CD4-positive, alpha-beta T cell treated with Interleukin-12 subunit alpha and Interleukin-12 subunit beta, for 1 hour (primary cell): Measurements from ENCODE around the gene TXN.
"Not testable (repeated sequence)": the region's sequence is repeated elsewhere in the genome, so short reads cannot be mapped to it uniquely, and the experiment has no call there.

Source experiments
- DNase-seq: peaks from one replicate; pipeline ENCODE4 v3.0.0-alpha.2; 2020

Gene TXN

DNA sequence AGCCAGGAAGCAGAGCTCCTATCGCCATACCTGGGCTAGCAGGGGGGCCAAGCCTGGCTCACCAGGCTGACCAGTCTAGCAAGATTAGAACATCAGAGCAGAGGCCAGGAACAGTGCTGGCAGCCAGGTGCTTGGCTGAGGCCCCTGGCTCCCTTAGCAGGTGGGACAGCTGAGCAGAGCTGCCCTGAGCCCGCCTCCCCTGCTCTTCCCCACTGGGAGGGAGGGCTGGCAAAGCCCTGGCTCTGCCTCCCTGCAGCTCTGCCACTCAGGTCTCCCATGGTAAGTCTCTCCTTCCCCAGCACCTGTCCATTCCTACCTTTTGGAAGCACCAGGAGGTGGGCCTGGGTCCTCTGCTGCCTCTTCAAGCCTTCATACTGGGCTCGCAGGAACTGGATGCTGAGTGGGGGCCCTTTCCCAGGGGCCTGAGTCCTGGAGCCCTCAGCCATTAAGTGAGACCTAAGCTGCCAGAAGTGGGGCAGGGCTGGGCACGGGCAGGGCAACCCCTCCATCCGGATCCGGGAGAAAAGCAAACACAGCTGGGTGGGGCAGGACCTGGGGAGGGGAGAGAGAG, 49.2 kb downstream of the TXN start:
- DNase-seq: no peak

DNA sequence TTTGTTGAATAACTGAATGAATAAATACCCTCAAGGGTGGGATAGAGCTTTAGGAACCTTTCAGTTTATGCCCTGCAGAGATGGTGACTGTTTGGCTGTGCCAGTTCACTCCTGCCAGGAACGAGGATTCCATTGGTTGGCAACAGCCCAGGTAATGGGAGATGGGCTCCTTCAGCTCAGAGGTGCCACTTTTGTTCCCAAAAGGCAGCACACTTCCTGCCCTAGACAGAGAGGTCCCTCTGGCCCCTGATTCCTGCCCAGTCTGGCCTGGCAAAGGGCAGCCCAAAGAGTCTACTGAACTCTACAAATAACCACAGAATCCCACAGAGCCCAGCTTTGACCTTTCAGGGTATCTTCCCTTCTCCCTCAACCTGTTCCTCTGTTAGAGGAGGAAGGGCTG, 49.9 kb downstream of the TXN start:
- DNase-seq: no peak

GRCh38 chr9:110205612-110206011, 50.7 kb downstream of the TXN start:
- DNase-seq: not testable (repeated sequence)

GRCh38 chr9:110202232-110202631, 54.1 kb downstream of the TXN start:
- no peak for DNase-seq

GRCh38 chr9:110199643-110200042, 56.7 kb downstream of the TXN start:
- no peak for DNase-seq

DNA sequence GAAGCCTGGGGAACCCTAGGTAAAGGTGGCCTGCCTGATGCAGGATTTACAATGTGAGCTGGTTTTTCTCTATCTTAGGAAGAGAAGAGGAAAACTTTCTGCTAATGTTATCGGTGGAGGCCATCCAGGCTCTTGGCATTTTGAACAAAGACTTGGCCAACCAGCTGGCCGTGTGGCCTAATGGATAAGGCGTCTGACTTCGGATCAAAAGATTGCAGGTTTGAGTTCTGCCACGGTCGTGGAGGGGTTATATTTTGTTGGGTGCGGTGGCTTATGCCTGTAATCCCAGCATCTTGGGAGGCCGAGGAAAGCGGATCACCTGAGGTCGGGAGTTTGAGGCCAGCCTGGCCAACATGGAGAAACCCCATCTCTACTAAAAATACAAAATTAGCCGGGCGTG, 58.0 kb downstream of the TXN start:
- DNase-seq: no peak

GRCh38 chr9:110197330-110198187, 58.7 kb downstream of the TXN start:
- no peak for DNase-seq

GRCh38 chr9:110196084-110196499, 60.2 kb downstream of the TXN start:
- DNase-seq: not testable (repeated sequence)
